OCI-LY3 (cell line): ENCODE results near the gene TRMU.
"Not testable (repeated sequence)": the region's sequence is repeated elsewhere in the genome, so short reads cannot be mapped to it uniquely, and the experiment has no call there.

Experiments used
- H2AFZ ChIP-seq: fragments of 200-600, 300-600 bp; shearing (Covaris generic); 2 replicates; pipeline ENCODE4 v1.6.0; 2014; ENCODE audit warnings: antibody characterized with exemption, low read depth, low read length
- H3K27ac ChIP-seq: fragments of 200-600, 300-600 bp; sonication (generic); 2 replicates; pipeline ENCODE4 v1.5.1; 2014; ENCODE audit warnings: mild to moderate bottlenecking, low read length, moderate library complexity, mixed read lengths
- H3K27me3 ChIP-seq: fragments of 200-600, 300-600 bp; sonication (generic); 2 replicates; pipeline ENCODE4 v1.6.1; 2014; ENCODE audit warnings: low read depth, low read length, mixed read lengths
- H3K36me3 ChIP-seq: fragments of 200-600, 300-600 bp; sonication (generic); replicated peaks from 2 replicates; pipeline ENCODE3; 2014; ENCODE audit warnings: low read depth, low read length, mixed read lengths
- H3K4me1 ChIP-seq: fragments of 300-600, 200-600 bp; sonication (generic); 2 replicates; pipeline ENCODE4 v1.6.1; 2014; ENCODE audit warnings: low read length, mixed read lengths
- H3K4me2 ChIP-seq: fragments of 200-600, 300-600 bp; sonication (generic); 2 replicates; pipeline ENCODE4 v1.6.1; 2014; ENCODE audit warnings: low read length, mixed read lengths
- H3K4me3 ChIP-seq: fragments of 300-600, 200-600 bp; sonication (generic); 2 replicates; pipeline ENCODE4 v1.5.1; 2014; ENCODE audit warnings: antibody characterized with exemption, mild to moderate bottlenecking, low read length, moderate library complexity
- H3K79me2 ChIP-seq: fragments of 300-600, 200-600 bp; shearing (Covaris generic); 2 replicates; pipeline ENCODE4 v1.6.1; 2014; ENCODE audit warnings: mild to moderate bottlenecking, low read length, mixed read lengths
- H3K9ac ChIP-seq: fragments of 300-600, 200-600 bp; shearing (Covaris generic); 2 replicates; pipeline ENCODE4 v1.6.0; 2014; ENCODE audit warnings: mild to moderate bottlenecking, low read length, moderate library complexity
- H3K9me3 ChIP-seq: fragments of 200-600, 300-600 bp; shearing (Covaris generic); 2 replicates; pipeline ENCODE4 v1.6.1; 2014; ENCODE audit warnings: low read length, mixed read lengths; ENCODE audit not compliant: insufficient read depth
- H4K20me1 ChIP-seq: fragments of 200-600, 300-600 bp; sonication (generic); 2 replicates; pipeline ENCODE4 v1.6.1; 2016; ENCODE audit warnings: low read length, mixed read lengths; ENCODE audit not compliant: insufficient read depth
- EZH2phosphoT487 ChIP-seq: fragments of 200-600 bp; shearing (Covaris generic); IDR thresholded peaks from 2 replicates; pipeline ENCODE4 v1.6.1; 2018; ENCODE audit warnings: antibody characterized with exemption, mixed run types, low read depth
- TF ChIP-seq, protein P1 (sequence below): fragments of 200-600, 300-600 bp; sonication (generic); IDR thresholded peaks from 2 replicates; pipeline ENCODE4 v1.5.1; 2014; ENCODE audit warnings: antibody characterized with exemption, low read length, low read depth

Gene TRMU

DNA sequence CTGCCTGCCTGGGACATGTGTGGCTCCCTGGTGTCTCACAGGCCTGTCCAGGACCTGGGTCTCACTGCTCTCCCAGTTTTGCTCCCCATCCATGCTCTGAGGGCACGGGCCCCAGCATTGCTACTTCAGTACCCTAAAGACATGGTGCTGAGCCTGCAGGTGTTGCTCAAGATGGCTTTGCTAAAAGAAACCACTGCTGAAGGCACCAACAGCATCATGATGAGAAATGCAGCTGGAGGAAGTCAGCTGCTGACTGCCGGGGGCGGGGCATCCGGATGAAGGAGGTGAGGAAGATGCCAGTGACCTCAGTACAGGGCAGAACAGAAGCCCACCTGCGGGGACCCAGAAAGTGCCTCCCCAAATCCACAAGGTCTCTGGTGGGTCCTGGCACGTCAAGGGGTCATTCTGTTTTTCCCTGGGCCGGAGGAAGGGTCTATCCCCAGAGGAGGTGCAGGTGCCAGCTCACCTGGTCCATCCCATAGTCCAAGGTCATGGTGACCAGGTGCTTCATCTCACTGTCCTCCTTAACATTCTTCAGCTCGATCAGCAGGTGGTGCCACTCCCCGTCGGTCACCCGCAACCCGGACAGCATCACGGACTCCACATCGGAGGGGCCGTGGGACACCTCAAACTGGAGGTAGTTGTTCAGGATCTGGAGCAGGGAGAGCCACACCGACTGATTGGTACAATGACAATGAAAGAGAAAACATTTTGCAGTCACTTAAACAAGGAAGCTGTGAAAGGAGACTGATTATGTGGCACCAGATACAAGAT is 63.9 kb downstream of the TRMU start:
- no peaks in the 10 kb centered on the region for H3K36me3 ChIP-seq
- no peak overlapping the region for H3K4me2 ChIP-seq
- no peaks in the 10 kb centered on the region for H3K9me3 ChIP-seq
- H3K79me2 ChIP-seq: no peaks in the 10 kb centered on the region
- H3K4me3 ChIP-seq: no peak overlapping the region
- TF ChIP-seq, protein P1, sequence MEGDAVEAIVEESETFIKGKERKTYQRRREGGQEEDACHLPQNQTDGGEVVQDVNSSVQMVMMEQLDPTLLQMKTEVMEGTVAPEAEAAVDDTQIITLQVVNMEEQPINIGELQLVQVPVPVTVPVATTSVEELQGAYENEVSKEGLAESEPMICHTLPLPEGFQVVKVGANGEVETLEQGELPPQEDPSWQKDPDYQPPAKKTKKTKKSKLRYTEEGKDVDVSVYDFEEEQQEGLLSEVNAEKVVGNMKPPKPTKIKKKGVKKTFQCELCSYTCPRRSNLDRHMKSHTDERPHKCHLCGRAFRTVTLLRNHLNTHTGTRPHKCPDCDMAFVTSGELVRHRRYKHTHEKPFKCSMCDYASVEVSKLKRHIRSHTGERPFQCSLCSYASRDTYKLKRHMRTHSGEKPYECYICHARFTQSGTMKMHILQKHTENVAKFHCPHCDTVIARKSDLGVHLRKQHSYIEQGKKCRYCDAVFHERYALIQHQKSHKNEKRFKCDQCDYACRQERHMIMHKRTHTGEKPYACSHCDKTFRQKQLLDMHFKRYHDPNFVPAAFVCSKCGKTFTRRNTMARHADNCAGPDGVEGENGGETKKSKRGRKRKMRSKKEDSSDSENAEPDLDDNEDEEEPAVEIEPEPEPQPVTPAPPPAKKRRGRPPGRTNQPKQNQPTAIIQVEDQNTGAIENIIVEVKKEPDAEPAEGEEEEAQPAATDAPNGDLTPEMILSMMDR: no peak
- TF ChIP-seq EZH2phosphoT487: no peak
- no peak overlapping the region for H3K27ac ChIP-seq
- no peak overlapping the region for H2AFZ ChIP-seq
- H4K20me1 ChIP-seq: no peaks in the 10 kb centered on the region
- peaks cover 14% of the 10 kb centered on the region for H3K27me3 ChIP-seq
- no peak overlapping the region for H3K9ac ChIP-seq
- no peaks in the 10 kb centered on the region for H3K4me1 ChIP-seq

DNA sequence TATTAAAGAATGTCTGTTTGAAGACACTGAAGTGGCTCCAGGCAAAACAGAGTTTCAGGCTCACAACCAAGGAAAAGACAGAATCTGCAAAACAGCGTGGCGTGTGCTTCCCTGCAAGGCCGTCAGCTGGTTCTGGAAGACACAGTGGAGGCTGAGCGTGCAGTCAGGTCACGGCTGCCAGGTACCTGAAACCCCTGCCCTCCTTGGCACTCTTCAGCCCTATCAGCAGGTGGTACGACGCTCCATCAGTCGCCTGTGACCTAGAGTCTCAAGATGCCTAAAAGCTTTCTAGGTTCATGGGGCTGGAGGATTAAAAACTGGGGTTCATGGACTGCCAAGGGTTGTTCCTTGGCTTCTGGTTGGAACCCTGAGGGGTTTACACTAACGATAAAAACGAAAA is 65.9 kb downstream of the TRMU start:
- no peaks in the 10 kb centered on the region for H3K36me3 ChIP-seq
- H3K79me2 ChIP-seq: no peaks in the 10 kb centered on the region
- peaks cover 14% of the 10 kb centered on the region for H3K27me3 ChIP-seq
- H3K4me3 ChIP-seq: no peak overlapping the region
- no peaks in the 10 kb centered on the region for H3K4me1 ChIP-seq
- no peak for TF ChIP-seq EZH2phosphoT487
- TF ChIP-seq, protein P1: no peak
- no peak overlapping the region for H2AFZ ChIP-seq
- H3K9ac ChIP-seq: no peak overlapping the region
- H4K20me1 ChIP-seq: no peaks in the 10 kb centered on the region
- no peak overlapping the region for H3K27ac ChIP-seq
- no peak overlapping the region for H3K4me2 ChIP-seq
- no peaks in the 10 kb centered on the region for H3K9me3 ChIP-seq

DNA sequence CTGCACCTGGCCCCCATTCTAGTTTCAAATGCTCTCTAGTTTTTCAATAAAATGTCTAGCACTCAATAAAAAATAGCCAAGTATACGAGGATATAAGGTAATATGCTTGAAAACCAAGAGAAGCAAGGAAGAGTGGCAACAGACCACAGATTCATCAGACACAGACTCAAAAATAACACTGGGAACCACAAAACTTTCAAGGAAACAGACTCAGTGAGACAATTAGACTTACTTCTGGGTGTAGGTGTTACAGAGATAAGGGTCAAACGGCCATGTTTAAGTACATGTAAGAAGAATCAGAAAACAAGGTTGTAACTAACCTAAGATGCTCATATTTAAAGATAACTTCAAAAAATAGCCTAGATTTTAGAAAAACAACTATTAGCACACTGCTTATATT is 67.0 kb downstream of the TRMU start:
- H3K4me1 ChIP-seq: no peaks in the 10 kb centered on the region
- no peak overlapping the region for H2AFZ ChIP-seq
- no peaks in the 10 kb centered on the region for H4K20me1 ChIP-seq
- H3K36me3 ChIP-seq: no peaks in the 10 kb centered on the region
- no peaks in the 10 kb centered on the region for H3K9me3 ChIP-seq
- H3K79me2 ChIP-seq: no peaks in the 10 kb centered on the region
- TF ChIP-seq EZH2phosphoT487: no peak
- TF ChIP-seq, protein P1: no peak
- no peak overlapping the region for H3K4me3 ChIP-seq
- no peak overlapping the region for H3K9ac ChIP-seq
- peaks cover 14% of the 10 kb centered on the region for H3K27me3 ChIP-seq
- H3K27ac ChIP-seq: no peak overlapping the region
- no peak overlapping the region for H3K4me2 ChIP-seq

DNA sequence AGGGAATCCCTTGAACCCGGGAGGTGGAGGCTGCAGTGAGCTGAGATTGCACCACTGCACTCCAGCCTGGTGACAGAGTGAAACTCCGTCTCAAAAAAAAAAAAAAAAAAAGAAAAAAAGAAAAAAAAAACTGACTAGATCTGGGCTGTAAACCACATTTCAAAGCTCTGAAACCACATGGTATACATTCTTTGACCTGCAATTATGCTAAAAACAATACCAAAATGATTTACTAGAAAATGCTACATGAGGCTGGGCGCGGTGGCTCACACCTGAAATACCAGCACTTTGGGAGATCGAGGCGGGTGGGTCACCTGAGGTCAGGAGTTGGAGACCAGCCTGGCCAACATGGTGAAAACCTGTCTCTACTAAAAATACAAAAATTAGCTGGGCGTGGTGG is 68.4 kb downstream of the TRMU start:
- H3K79me2 ChIP-seq, H3K9me3 ChIP-seq, H4K20me1 ChIP-seq, H3K27ac ChIP-seq, H2AFZ ChIP-seq, H3K36me3 ChIP-seq, H3K4me2 ChIP-seq, H3K4me3 ChIP-seq, H3K9ac ChIP-seq, H3K4me1 ChIP-seq: not testable (repeated sequence)
- peaks cover 14% of the 10 kb centered on the region for H3K27me3 ChIP-seq
